GM19351 (cell line): ENCODE measurements around the gene IFT74.
"Not testable (repeated sequence)": the region's sequence is repeated elsewhere in the genome, so short reads cannot be mapped to it uniquely, and the experiment has no call there.

Source experiments
- ATAC-seq: cut with Tn5 transposase; IDR thresholded peaks from one replicate; pipeline ENCODE4 v1.9.1; 2021; ENCODE audit warnings: mild to moderate bottlenecking, moderate library complexity; ENCODE audit not compliant: unreplicated experiment

Gene IFT74

GRCh38 chr9:27065288-27065687 lies 109.1 kb downstream of the IFT74 start:
- no peak for ATAC-seq

GRCh38 chr9:27073841-27074728 lies 117.9 kb downstream of the IFT74 start:
- no peak for ATAC-seq

- ATAC-seq = no peak
Observed at GRCh38 chr9:27078685-27079084, 122.5 kb downstream of the IFT74 start.

DNA sequence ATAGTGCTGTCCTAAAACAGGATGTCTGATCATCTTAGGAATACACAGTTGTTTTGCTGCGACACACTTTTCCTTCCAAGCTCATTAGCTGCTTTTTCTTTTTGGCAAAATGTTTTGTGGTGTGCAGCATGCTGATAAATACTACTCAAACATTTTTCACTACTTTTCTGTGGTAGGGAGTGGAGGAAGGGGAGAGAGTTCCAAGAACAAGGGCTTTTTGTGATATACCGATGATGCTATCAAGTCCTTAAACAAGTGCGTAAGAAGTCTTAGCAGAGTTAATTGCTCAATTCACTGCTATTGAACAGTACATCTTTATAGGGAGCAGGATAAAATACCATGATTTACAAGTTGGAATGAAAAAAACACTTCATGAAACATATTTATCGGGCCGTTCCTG lies 129.2 kb downstream of the IFT74 start:
- ATAC-seq = no peak

GRCh38 chr9:27086818-27087680 lies 130.8 kb downstream of the IFT74 start:
- ATAC-seq = no peak

- no peak for ATAC-seq
Observed at GRCh38 chr9:27088981-27089380, 132.8 kb downstream of the IFT74 start.

GRCh38 chr9:27089706-27090105 lies 133.5 kb downstream of the IFT74 start:
- no peak for ATAC-seq

DNA sequence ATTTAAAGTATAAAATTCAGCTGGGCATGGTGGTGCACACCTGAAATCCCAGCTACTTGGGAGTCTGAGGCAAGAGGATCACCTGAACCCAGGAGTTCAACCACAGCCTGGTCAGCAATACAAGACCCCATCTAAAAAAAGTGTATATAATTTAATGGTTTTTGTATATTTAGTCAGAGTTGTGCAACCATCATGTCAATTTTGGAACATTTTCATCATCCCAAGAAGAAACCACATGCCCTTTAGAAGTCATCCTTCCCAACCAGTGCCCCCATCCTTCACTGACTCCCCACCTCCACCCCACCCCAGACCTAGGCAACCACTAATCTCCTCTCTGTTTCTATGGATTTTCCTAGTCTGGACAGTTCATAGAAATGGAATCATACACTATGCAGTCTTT lies 134.0 kb downstream of the IFT74 start:
- no peak for ATAC-seq

DNA sequence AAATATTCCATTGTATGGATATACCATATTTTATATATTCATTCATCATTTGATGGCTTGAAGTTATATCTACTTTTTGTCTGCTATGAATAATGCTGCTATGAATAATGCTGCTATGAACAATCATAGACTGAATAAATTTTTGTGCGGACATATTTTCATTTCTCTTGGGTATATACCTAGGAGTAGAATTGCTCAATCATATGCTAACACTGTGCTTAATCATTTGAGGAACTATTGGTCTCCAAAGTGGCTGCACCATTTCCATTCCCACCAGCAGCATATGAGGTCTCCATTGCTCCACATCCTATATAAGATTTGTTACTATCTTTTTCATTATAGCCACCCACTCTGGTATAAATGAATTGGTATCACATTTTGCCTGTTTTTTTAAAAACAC lies 134.5 kb downstream of the IFT74 start:
- ATAC-seq = no peak

- not testable (repeated sequence) for ATAC-seq
Observed at GRCh38 chr9:27092496-27092895, 136.3 kb downstream of the IFT74 start.

DNA sequence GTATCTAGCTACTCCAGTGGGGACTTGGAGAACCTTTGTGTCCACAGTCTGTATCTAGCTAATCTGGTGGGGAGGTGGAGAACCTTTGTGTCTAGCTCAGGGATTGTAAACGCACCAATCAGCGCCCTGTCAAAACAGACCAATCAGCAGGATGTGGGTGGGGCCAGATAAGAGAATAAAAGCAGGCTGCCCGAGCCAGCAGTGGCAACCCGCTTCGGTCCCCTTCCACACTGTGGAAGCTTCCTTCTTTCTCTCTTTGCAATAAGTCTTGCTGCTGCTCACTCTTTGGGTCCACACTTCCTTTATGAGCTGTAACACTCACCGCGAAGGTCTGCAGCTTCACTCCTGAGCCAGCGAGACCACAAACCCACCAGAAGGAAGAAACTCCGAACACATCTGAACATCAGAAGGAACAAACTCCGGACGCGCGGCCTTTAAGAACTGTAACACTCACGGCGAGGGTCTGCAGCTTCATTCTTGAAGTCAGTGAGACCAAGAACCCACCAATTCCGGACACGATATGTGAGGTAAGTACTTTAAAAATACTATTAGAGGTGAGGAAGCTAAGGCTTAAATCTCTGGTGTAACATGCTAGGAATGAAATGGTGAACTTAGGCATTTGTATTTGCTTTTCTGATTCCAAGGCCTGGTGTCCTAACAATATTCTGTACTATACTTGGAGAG lies 137.3 kb downstream of the IFT74 start:
- not testable (repeated sequence) for ATAC-seq

- no peak for ATAC-seq
Observed at GRCh38 chr9:27094640-27095298, 138.6 kb downstream of the IFT74 start.

DNA sequence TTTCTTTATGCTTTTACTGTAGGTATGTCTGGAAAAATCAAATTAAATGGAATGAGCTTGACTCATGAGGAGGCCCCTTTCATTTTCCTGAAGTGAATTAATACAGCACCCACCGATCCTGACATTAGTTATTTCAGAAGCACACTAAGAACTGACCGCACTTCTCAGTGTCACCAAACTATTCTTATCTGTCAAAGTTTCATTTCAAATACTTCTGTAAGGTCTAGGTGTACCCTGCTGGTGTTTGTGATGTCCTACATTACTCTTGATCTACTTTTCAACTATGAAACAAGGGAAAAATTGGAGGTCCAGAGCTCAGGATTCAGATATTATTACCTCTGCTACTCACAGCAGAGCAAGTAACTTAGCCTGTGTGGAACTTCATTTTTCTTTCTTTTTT lies 151.0 kb downstream of the IFT74 start:
- ATAC-seq = no peak

- ATAC-seq = no peak
Observed at GRCh38 chr9:27108981-27109541, 152.8 kb downstream of the IFT74 start, which contains the start of gene TEK. TEK (plus strand) TSS chr9:27109225; CDS start chr9:27109591, 366 bp downstream.

- ATAC-seq = no peak
Observed at GRCh38 chr9:27109621-27110020, 153.4 kb downstream of the IFT74 start.

DNA sequence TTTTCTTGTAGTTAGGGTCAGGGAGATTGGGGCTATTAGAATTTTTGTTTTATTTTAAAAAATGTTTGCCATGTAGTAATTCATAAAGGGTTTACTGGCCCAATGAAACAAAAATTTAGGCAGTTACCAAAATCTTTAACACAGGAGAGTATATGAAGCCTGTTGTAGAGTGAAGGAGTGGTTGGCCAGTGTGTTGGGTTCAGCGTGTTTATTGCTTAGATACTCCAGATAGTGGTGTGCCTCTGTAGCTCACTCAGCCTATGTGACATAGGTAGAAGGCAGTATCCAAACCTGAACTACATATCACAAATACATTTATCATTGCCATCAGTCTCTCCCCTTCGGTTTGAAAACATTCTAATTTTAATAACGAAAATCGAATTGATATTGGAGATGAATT lies 154.0 kb downstream of the IFT74 start:
- no peak for ATAC-seq

GRCh38 chr9:27112235-27112634 lies 156.0 kb downstream of the IFT74 start:
- no peak for ATAC-seq
